Measurements from ENCODE around the gene TRIM14.

TRIM14 gene

GRCh38 chr9:98099346-98099745 lies 19.7 kb downstream of the TRIM14 start (continued):
- no peak for TF ChIP-seq PATZ1 (CRISPR knock-in tag; IDR thresholded peaks at IDR 0.05; ENCODE audit: borderline replicate concordance)

DNA sequence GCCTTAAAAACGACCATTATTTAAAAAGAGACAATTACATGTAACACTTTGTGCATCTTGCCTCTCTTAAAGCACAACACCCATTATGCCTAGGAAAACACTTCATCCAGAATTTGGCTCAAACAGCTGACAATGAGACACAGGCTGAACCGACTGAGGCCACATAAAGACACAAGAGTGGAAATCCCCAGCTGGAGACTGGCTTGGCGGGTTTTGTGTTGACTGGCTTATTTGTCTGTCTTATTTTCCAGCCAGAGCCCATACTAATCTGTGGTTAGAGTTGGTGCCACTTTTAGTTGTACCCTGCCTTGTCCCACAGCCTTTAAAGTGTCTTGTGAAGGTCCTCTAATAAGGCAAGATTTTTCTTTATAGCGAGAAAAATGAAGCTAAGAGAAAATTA lies 21.2 kb downstream of the TRIM14 start:
- no peak for TF ChIP-seq RARB (CRISPR knock-in tag; IDR thresholded peaks at IDR 0.05)
- no peak for TF ChIP-seq CSDC2 (CRISPR knock-in tag; IDR thresholded peaks at IDR 0.05)
- no peak for TF ChIP-seq CREB5 (CRISPR knock-in tag; IDR thresholded peaks at IDR 0.05; ENCODE audit: low read depth)
- TF ChIP-seq TOX (CRISPR knock-in tag; IDR thresholded peaks at IDR 0.05; ENCODE audit: borderline replicate concordance), result no peak
- ATAC-seq, result no peak

GRCh38 chr9:98096091-98096490 lies 22.9 kb downstream of the TRIM14 start:
- TF ChIP-seq, protein P1, sequence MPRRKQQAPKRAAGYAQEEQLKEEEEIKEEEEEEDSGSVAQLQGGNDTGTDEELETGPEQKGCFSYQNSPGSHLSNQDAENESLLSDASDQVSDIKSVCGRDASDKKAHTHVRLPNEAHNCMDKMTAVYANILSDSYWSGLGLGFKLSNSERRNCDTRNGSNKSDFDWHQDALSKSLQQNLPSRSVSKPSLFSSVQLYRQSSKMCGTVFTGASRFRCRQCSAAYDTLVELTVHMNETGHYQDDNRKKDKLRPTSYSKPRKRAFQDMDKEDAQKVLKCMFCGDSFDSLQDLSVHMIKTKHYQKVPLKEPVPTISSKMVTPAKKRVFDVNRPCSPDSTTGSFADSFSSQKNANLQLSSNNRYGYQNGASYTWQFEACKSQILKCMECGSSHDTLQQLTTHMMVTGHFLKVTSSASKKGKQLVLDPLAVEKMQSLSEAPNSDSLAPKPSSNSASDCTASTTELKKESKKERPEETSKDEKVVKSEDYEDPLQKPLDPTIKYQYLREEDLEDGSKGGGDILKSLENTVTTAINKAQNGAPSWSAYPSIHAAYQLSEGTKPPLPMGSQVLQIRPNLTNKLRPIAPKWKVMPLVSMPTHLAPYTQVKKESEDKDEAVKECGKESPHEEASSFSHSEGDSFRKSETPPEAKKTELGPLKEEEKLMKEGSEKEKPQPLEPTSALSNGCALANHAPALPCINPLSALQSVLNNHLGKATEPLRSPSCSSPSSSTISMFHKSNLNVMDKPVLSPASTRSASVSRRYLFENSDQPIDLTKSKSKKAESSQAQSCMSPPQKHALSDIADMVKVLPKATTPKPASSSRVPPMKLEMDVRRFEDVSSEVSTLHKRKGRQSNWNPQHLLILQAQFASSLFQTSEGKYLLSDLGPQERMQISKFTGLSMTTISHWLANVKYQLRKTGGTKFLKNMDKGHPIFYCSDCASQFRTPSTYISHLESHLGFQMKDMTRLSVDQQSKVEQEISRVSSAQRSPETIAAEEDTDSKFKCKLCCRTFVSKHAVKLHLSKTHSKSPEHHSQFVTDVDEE (CRISPR knock-in tag; IDR thresholded peaks at IDR 0.05), result no peak
- TF ChIP-seq PPARA (CRISPR knock-in tag; IDR thresholded peaks at IDR 0.05; ENCODE audit: borderline replicate concordance) (no peak), ZNF565 (CRISPR knock-in tag; conservative IDR thresholded peaks at IDR 0.05; ENCODE audit: low read depth) (no peak), POU6F1 (CRISPR knock-in tag; IDR thresholded peaks at IDR 0.05; ENCODE audit: borderline replicate concordance, low read depth) (no peak), CSDC2 (CRISPR knock-in tag; IDR thresholded peaks at IDR 0.05) (no peak)
- ATAC-seq, result no peak

GRCh38 chr9:98095401-98095800 lies 23.6 kb downstream of the TRIM14 start:
- ATAC-seq, result no peak
- TF ChIP-seq RARB (CRISPR knock-in tag; IDR thresholded peaks at IDR 0.05) (no peak), SNAI2 (CRISPR knock-in tag; IDR thresholded peaks at IDR 0.05) (no peak), ZFP30 (CRISPR knock-in tag; IDR thresholded peaks at IDR 0.05) (no peak), CSDC2 (CRISPR knock-in tag; IDR thresholded peaks at IDR 0.05) (no peak), ZNF70 (CRISPR knock-in tag; IDR thresholded peaks at IDR 0.05) (no peak), CSRNP3 (CRISPR knock-in tag; IDR thresholded peaks at IDR 0.05) (no peak), ARNTL (CRISPR knock-in tag; IDR thresholded peaks at IDR 0.05; ENCODE audit: borderline replicate concordance, low read depth) (no peak), TCF4 (CRISPR knock-in tag; IDR thresholded peaks at IDR 0.05; ENCODE audit: borderline replicate concordance) (no peak)

GRCh38 chr9:98094851-98095250 lies 24.2 kb downstream of the TRIM14 start:
- TF ChIP-seq BACH2 (CRISPR knock-in tag; IDR thresholded peaks at IDR 0.05; ENCODE audit: borderline replicate concordance) (no peak), ARNTL (CRISPR knock-in tag; IDR thresholded peaks at IDR 0.05; ENCODE audit: borderline replicate concordance, low read depth) (no peak), TCF4 (CRISPR knock-in tag; IDR thresholded peaks at IDR 0.05; ENCODE audit: borderline replicate concordance) (no peak), ESRRG (CRISPR knock-in tag; IDR thresholded peaks at IDR 0.05) (no peak)
- no peak for ATAC-seq
